K562 (cell line): Measurements from ENCODE around the gene GALK2. TPM values are rescaled to one million over a fixed set of nuclear protein-coding genes. Genes with fewer than 3 reads are reported as not detected.

Experiments used
- ATAC-seq: fragments of 200-7000 bp; cut with Tn5 transposase; 3 replicates; pipeline ENCODE4 v1.9.1; 2020; ENCODE audit warnings: moderate library complexity
- BruUV-seq: library from RNA; stranded (reverse); fragments of 400-500 nt; replicated peaks from 2 replicates; lab custom pipeline; 2021; lab: Mats Ljungman, UMichigan
- CTCF ChIA-PET: fragments of 300-600 bp; formaldehyde crosslinking; extraction: SDS; loops from one replicate; lab custom pipeline; 2021; ENCODE audit warnings: low intra/inter-chr PET ratio; lab: Yijun Ruan, JAX
- POLR2A ChIA-PET: fragments of 300-600, 350-650 bp; sonication (Branson Sonifier 250); formaldehyde crosslinking; extraction: SDS; loops from one replicate; lab custom pipeline; 2021; ENCODE audit warnings: antibody characterized with exemption, inconsistent platforms; lab: Yijun Ruan, JAX
- DNase-seq, 4 experiments: peaks; one replicate each; pipeline versions ENCODE4 v3.0.0 to v3.0.0-alpha.2; 2011 to 2018; ENCODE audit warnings: low spot score in 3 of 4, mixed read lengths in 3 of 4; ENCODE audit errors: extremely low read depth in 1 of 4
- FAIRE-seq: peaks from 2 replicates; lab custom pipeline; 2011; peaks lifted over from hg19 to GRCh38; lab: Jason Lieb, UNC
- H2AFZ ChIP-seq: 2 replicates; pipeline ENCODE4 v1.6.0; 2011; ENCODE audit warnings: low read depth, low read length, control low read depth, inconsistent platforms
- H3K27ac ChIP-seq: fragments of 200-600 bp; 3 replicates; pipeline ENCODE4 v1.8.0; 2011; ENCODE audit warnings: low read depth, mild to moderate bottlenecking, control low read depth, inconsistent platforms, low read length, moderate library complexity, mixed read lengths; ENCODE audit errors: extremely low read depth
- H3K27me3 ChIP-seq, 2 experiments: fragments of 300-600 bp in 1 of 2; 2 replicates in 1 of 2; 3 replicates in 1 of 2; pipeline versions ENCODE4 v1.6.0 to v1.8.0; 2011; ENCODE audit warnings: inconsistent platforms in 2 of 2, low read length in 2 of 2, mild to moderate bottlenecking in 1 of 2, mixed read lengths in 1 of 2, moderate library complexity in 1 of 2; ENCODE audit not compliant: control insufficient read depth in 2 of 2, insufficient read depth in 2 of 2
- H3K36me3 ChIP-seq: fragments of 300-600 bp; 3 replicates; pipeline ENCODE4 v1.8.0; 2011; ENCODE audit warnings: mild to moderate bottlenecking, low read length, inconsistent platforms; ENCODE audit not compliant: control insufficient read depth, insufficient read depth
- H3K4me1 ChIP-seq, 2 experiments: fragments of 200-600 bp in 1 of 2; replicated peaks in 1 of 2; 2 replicates in 1 of 2; 3 replicates in 1 of 2; pipeline versions ENCODE4 v1.5.1 to v1.8.0; 2011; ENCODE audit warnings: inconsistent platforms in 2 of 2, low read length in 2 of 2, mild to moderate bottlenecking in 1 of 2, mixed read lengths in 1 of 2, moderate library complexity in 1 of 2; ENCODE audit not compliant: control insufficient read depth in 2 of 2, insufficient read depth in 2 of 2
- H3K4me2 ChIP-seq: 2 replicates; pipeline ENCODE4 v1.6.1; 2011; ENCODE audit warnings: low read length, control low read depth, inconsistent platforms, mixed read lengths; ENCODE audit not compliant: insufficient read depth
- H3K4me3 ChIP-seq: fragments of 200-600 bp; sonication (generic), shearing (Covaris generic); 2 replicates; pipeline ENCODE4 v1.5.1; 2016; ENCODE audit warnings: control low read depth, inconsistent platforms
- H3K79me2 ChIP-seq: fragments of 200-600 bp; 3 replicates; pipeline ENCODE4 v1.8.0; 2011; ENCODE audit warnings: low read length, inconsistent platforms; ENCODE audit not compliant: control insufficient read depth, insufficient read depth
- H3K9ac ChIP-seq, 2 experiments: 2 replicates each; pipeline versions ENCODE4 v1.6.0 to v1.6.1; 2011; ENCODE audit warnings: low read depth in 2 of 2, low read length in 2 of 2, control low read depth in 1 of 2, inconsistent platforms in 1 of 2, mild to moderate bottlenecking in 1 of 2, mixed read lengths in 1 of 2; ENCODE audit not compliant: insufficient read depth in 1 of 2
- H3K9me1 ChIP-seq: one replicate; pipeline ENCODE4 v1.6.0; 2011; ENCODE audit warnings: inconsistent platforms, mild to moderate bottlenecking, low read length, moderate library complexity; ENCODE audit not compliant: control insufficient read depth, insufficient read depth
- H3K9me3 ChIP-seq: replicated peaks from 2 replicates; pipeline ENCODE4 v1.5.1; 2011; ENCODE audit warnings: low read depth, low read length, inconsistent platforms; ENCODE audit not compliant: control insufficient read depth, insufficient read depth
- H4K20me1 ChIP-seq: replicated peaks from 2 replicates; pipeline ENCODE4 v1.6.1; 2011; ENCODE audit warnings: low read length, inconsistent platforms, mixed read lengths; ENCODE audit not compliant: control insufficient read depth, insufficient read depth
- ELF4 ChIP-seq: fragments of 450-650 bp; formaldehyde crosslinking; IDR thresholded peaks from 2 replicates; pipeline ENCODE4 v1.4.0; 2022; ENCODE audit warnings: missing genetic modification characterization
- RFX1 ChIP-seq: fragments of 450-650 bp; IDR thresholded peaks from 2 replicates; pipeline ENCODE4 v1.6.1; 2016; ENCODE audit warnings: mild to moderate bottlenecking, moderate library complexity
- SMARCE1 ChIP-seq: fragments of 450-650 bp; IDR thresholded peaks from 2 replicates; pipeline ENCODE4 v1.7.1; 2016; ENCODE audit warnings: mild to moderate bottlenecking
- ZBTB11 ChIP-seq, 3 experiments: fragments of 200-800 bp in 1 of 3; fragments of 250-450 bp in 1 of 3; fragments of 450-650 bp in 1 of 3; sonication (Bioruptor Pico) in 1 of 3; sonication (Bioruptor generic) in 1 of 3; formaldehyde crosslinking in 1 of 3; IDR thresholded peaks; 2 replicates each; pipeline versions ENCODE4 v1.6.1 to v1.8.0; 2016 to 2022; ENCODE audit warnings: mild to moderate bottlenecking in 2 of 3, missing genetic modification characterization in 2 of 3, missing compliant biosample characterization in 1 of 3, moderate library complexity in 1 of 3
- WGBS: fragments of 100-300 bp; shearing (Covaris generic); methylation state at CpG from one replicate; pipeline ENCODE4 v1.1.6; 2016; ENCODE audit warnings: low coverage, mixed read lengths; ENCODE audit not compliant: insufficient coverage; ENCODE audit errors: missing lambda C conversion rate; 5-methylcytosine and 5-hydroxymethylcytosine counted together
- in situ Hi-C: fragments of 300-500 bp; cut with MboI; formaldehyde crosslinking; loops from 4 replicates; pipeline ENCODE4 v1.15.0; 2018; ENCODE audit warnings: inconsistent platforms, mixed read lengths
- intact Hi-C: fragments of 100-400 bp; cut with micrococcal nuclease; formaldehyde crosslinking; loops from 2 replicates; pipeline ENCODE4 v1.14.2; 2022
- polyA plus RNA-seq, 8 experiments: library from polyadenylated mRNA; depleted of rRNA in 4 of 8; stranded (reverse) in 5 of 8; unstranded in 3 of 8; fragments of >200 nt; fragmentation: Nextera tagmentation in 2 of 8; fragmentation: Illumina TruSeq in 1 of 8; extraction: Ambion mirVana in 2 of 8; extraction: Trizol in 1 of 8; gene quantifications; 2 replicates each; pipeline versions ENCODE4 v1.2.1 to v1.2.3, GENCODE V29; 2011 to 2014; ENCODE audit warnings: inconsistent platforms in 1 of 8, missing spikeins in 1 of 8
- total RNA-seq, 7 experiments: library from RNA; depleted of rRNA in 6 of 7; stranded (reverse); fragments of >200 nt in 6 of 7; fragmentation: Illumina TruSeq in 2 of 7; extraction: Trizol in 2 of 7; gene quantifications; 2 replicates each; pipeline versions ENCODE4 v1.2.1 to v1.2.3, GENCODE V29; 2011 to 2021; ENCODE audit warnings: low replicate concordance in 1 of 7

The GALK2 gene
- total and polyA plus RNA-seq, 9 of the 15 experiments (the other 6 are each of a cell fraction or from before 2014, with no cell fraction given): 32.8 to 82.0 (median 54.4) TPM

- H3K4me2 ChIP-seq: no peak overlapping the region
- H3K4me1 ChIP-seq: no peaks in the 10 kb centered on the region
- H3K4me3 ChIP-seq: no peak overlapping the region
- H2AFZ ChIP-seq: no peak overlapping the region
- DNase-seq (no peak), FAIRE-seq (no peak), ATAC-seq (no peak)
- TF ChIP-seq ZBTB11 (CRISPR knock-in tag; IDR thresholded peaks at IDR 0.05) (no peak), SMARCE1 (no peak), ELF4 (no peak), RFX1 (no peak)
- H4K20me1 ChIP-seq: no peaks in the 10 kb centered on the region
- no peaks in the 10 kb centered on the region for H3K9me1 ChIP-seq
- H3K27me3 ChIP-seq: no peaks in the 10 kb centered on the region
- in situ Hi-C loops (no loop called here), intact Hi-C loops (no loop called here)
- H3K79me2 ChIP-seq: peaks cover 62% of the 10 kb centered on the region
- H3K9me3 ChIP-seq: no peaks in the 10 kb centered on the region
- ChIA-PET POLR2A (no interaction called here), CTCF (no interaction called here)
- WGBS: 100% methylated on average over 4 of the region's 4 CpGs
- H3K36me3 ChIP-seq: peaks cover 15% of the 10 kb centered on the region; the same call in 1 of the 3 replicates
- BruUV-seq: no TSS peak
- H3K9ac ChIP-seq: no peak overlapping the region; a peak in 1 of 4 replicates
- no peak overlapping the region for H3K27ac ChIP-seq
Measured at GRCh38 chr15:49196856-49197255, 26.8 kb downstream of the GALK2 start.
